ENCODE results near the gene HEATR1. TPM values are rescaled to one million over a fixed set of nuclear protein-coding genes. Genes with fewer than 3 reads are reported as not detected.
"Not testable (repeated sequence)": the region's sequence is repeated elsewhere in the genome, so short reads cannot be mapped to it uniquely, and the experiment has no call there.

The HEATR1 gene
- total and polyA plus RNA-seq, 4 donors = 11.6 to 30.9 (median 19.8) TPM

DNA sequence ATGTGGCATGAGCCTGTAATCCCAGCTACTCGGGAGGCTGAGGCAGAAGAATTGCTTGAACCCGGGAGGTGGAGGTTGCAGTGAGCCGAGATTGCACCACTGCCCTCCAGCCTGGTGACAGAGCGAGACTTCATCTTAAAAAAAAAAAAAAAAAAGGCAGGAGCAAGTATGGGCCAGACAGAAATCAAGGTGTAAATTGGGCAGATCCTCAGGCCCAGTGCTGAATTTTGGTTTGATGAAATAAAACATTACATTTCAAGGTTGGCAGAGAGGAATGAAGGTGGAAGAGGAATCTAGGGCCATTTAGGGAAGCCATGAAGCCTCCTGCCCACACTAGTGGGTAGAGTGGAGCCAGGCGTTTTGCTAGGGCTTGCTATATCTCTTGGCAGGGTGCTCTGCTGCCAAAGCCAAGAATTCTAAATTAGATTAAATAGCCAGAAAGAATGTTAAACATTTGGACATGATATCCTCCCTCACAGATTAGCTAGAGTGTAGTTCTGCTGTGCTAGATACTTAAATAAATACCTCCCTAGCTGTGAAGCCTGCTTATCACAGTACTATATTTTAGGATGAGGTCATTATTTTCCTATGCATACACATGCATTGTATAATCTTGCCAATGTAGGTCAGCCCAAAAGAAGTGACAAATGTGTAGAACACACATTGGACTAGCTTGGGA lies 97.2 kb downstream of the HEATR1 start:
- no peak overlapping the region for H3K27ac ChIP-seq (ENCODE audit: low read depth, low read length)

DNA sequence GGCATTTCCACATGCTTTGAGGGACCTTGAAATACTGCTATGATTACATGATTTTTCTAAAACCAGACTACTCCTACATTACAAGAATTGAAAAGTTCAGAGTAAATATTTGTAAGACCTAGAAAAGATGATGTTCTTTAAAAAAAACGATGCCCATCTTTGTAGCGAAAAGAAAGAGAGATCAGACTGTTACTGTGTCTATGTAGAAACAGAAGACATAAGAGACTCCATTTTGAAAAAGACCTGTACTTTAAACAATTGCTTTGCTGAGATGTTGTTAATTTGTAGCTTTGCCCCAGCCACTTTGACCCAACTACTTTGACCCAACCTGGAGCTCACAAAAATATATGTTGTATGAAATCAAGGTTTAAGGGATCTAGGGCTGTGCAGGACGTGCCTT lies 100.0 kb downstream of the HEATR1 start:
- H3K27ac ChIP-seq (ENCODE audit: low read depth, low read length); H3K4me1 ChIP-seq (ENCODE audit: control insufficient read depth, insufficient read depth, low read length); DNase-seq (ENCODE audit: low read depth in 4 of 6, low spot score in 6 of 6); H3K9me3 ChIP-seq (ENCODE audit: control insufficient read depth, insufficient read depth, low read length); H3K4me3 ChIP-seq (ENCODE audit: low read depth, low read length); H3K27me3 ChIP-seq (ENCODE audit: control insufficient read depth, insufficient read depth, low read length); H3K36me3 ChIP-seq (ENCODE audit: control insufficient read depth, insufficient read depth, low read length): not testable (repeated sequence)
- WGBS (ENCODE audit: insufficient coverage) = no CpG with 5 or more reads among the region's 3 CpGs

More for the DNA sequence above, 97.2 kb downstream of the HEATR1 start:
- H3K4me3 ChIP-seq (ENCODE audit: low read depth, low read length) = no peak overlapping the region
- H3K9me3 ChIP-seq (ENCODE audit: control insufficient read depth, insufficient read depth, low read length) = no peaks in the 10 kb centered on the region
- 94% methylated on average over 4 of the region's 5 CpGs for WGBS (ENCODE audit: insufficient coverage)
- H3K27me3 ChIP-seq (ENCODE audit: control insufficient read depth, insufficient read depth, low read length) = no peaks in the 10 kb centered on the region
- no peaks in the 10 kb centered on the region for H3K36me3 ChIP-seq (ENCODE audit: control insufficient read depth, insufficient read depth, low read length)
- DNase-seq (ENCODE audit: low read depth in 4 of 6, low spot score in 6 of 6) = peak in 2 of 6 donors; percentile 65 to 90
- peaks cover 6% of the 10 kb centered on the region for H3K4me1 ChIP-seq (ENCODE audit: control insufficient read depth, insufficient read depth, low read length)

DNA sequence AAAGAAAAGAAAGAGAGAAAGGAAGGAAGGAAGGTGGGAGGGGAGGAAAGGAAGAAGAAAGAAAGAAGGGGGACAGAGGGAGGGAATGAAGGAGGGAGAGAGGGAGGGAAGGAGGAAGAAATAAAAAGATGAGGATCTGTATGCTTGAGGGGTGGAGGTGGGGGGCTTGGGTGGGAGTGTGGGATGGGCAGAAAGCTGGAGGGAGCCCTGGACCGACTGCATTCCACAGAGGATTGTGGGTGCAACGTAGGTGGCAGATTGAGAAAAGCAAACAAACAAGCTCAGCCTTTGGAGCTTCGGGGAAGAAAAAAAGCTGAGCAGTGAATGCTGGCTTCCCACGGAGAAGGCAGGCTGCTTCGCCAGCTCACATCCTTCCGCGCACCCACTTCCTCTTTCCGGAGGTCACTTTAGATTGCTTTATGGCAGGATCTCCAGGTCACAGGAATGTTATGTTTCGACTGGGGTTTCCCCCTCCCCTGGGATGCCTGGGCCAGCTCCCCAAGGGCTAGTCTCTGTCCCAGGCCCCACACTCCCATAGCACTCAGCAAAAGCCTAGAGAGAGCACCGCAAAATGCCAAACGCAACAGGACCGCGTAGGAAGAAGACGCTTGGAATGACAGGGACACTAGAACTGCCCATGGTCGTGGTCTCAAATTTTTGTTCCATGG lies 101.2 kb downstream of the HEATR1 start:
- peak overlapping the region; percentile 47 for H3K27ac ChIP-seq (ENCODE audit: low read depth, low read length)
- peak overlapping the region; percentile 40 for H3K4me3 ChIP-seq (ENCODE audit: low read depth, low read length)
- H3K36me3 ChIP-seq (ENCODE audit: control insufficient read depth, insufficient read depth, low read length) = no peaks in the 10 kb centered on the region
- no peaks in the 10 kb centered on the region for H3K27me3 ChIP-seq (ENCODE audit: control insufficient read depth, insufficient read depth, low read length)
- WGBS (ENCODE audit: insufficient coverage) = 0% methylated on average over 5 of the region's 15 CpGs
- H3K4me1 ChIP-seq (ENCODE audit: control insufficient read depth, insufficient read depth, low read length) = peaks cover 10% of the 10 kb centered on the region
- no peaks in the 10 kb centered on the region for H3K9me3 ChIP-seq (ENCODE audit: control insufficient read depth, insufficient read depth, low read length)
- DNase-seq (ENCODE audit: low read depth in 4 of 6, low spot score in 6 of 6) = peak in 2 of 6 donors; percentile 78 to 79

DNA sequence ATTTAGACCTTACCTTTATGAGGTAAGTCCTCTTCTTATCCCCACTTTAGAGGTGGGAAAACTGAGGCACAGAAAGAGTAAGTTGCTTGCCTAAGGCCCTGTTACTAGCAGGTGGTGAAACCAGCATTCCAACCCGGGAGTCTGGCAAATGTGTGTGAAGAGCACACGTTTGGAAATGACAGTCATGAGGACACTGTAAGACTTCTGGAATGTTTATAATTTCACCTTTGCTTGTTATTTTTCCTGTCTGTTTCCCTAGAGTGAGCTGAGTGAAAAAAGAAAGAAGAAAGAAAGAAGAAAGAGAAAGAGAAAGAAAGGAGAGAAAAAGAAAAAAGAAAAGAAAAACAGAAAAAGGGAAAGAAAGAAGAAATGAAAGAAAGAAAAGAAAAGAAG lies 101.7 kb downstream of the HEATR1 start:
- Histone ChIP-seq H3K4me1 (ENCODE audit: control insufficient read depth, insufficient read depth, low read length) (peaks cover 10% of the 10 kb centered on the region), H3K36me3 (ENCODE audit: control insufficient read depth, insufficient read depth, low read length) (no peaks in the 10 kb centered on the region), H3K9me3 (ENCODE audit: control insufficient read depth, insufficient read depth, low read length) (no peaks in the 10 kb centered on the region), H3K27ac (ENCODE audit: low read depth, low read length) (no peak overlapping the region), H3K4me3 (ENCODE audit: low read depth, low read length) (no peak overlapping the region), H3K27me3 (ENCODE audit: control insufficient read depth, insufficient read depth, low read length) (no peaks in the 10 kb centered on the region)
- 17% methylated on average over 1 of the region's 2 CpGs for WGBS (ENCODE audit: insufficient coverage)
- no peak for DNase-seq (ENCODE audit: low read depth in 4 of 6, low spot score in 6 of 6)

DNA sequence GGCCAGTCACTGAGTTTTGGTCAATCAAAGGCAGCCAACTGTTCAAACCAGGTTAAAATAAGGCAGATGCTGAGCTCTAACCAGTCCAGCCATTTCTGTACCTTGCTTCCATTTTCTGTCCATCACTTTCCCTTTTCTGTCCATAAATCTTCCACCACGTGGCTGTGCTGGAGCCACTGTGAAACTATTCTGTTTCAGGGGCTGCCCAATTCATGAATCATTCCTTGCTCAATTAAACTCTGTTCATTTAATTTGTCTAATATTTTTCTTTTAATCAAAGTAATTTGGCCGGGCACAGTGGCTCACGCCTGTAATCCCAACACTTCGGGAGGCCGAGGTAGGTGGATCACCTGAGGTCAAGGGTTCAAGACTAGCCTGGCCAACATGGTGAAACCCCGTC lies 103.2 kb downstream of the HEATR1 start:
- WGBS (ENCODE audit: insufficient coverage) = 87% methylated on average over 6 of the region's 6 CpGs
- Histone ChIP-seq H3K9me3 (ENCODE audit: control insufficient read depth, insufficient read depth, low read length) (no peaks in the 10 kb centered on the region), H3K4me1 (ENCODE audit: control insufficient read depth, insufficient read depth, low read length) (peaks cover 10% of the 10 kb centered on the region), H3K27me3 (ENCODE audit: control insufficient read depth, insufficient read depth, low read length) (no peaks in the 10 kb centered on the region), H3K36me3 (ENCODE audit: control insufficient read depth, insufficient read depth, low read length) (no peaks in the 10 kb centered on the region), H3K4me3 (ENCODE audit: low read depth, low read length) (no peak overlapping the region), H3K27ac (ENCODE audit: low read depth, low read length) (no peak overlapping the region)
- no peak for DNase-seq (ENCODE audit: low read depth in 4 of 6, low spot score in 6 of 6)

Other genes with a start within 250 kb of the HEATR1 start
- gene EDARADD, start 210.2 kb downstream of the HEATR1 start, total RNA-seq = 1 to 10 TPM in 1 of 2 donors, under 1 TPM in 1; 0.89 to 1.4 TPM
- 1 to 10 TPM; 1.4 to 2.1 TPM for gene EDARADD, start 210.2 kb downstream of the HEATR1 start, polyA plus RNA-seq (ENCODE audit: insufficient read length in 2 of 2)
- gene LGALS8, start 80.5 kb downstream of the HEATR1 start, total RNA-seq = 10 to 100 TPM; 60.3 to 99.0 TPM
- 10 to 100 TPM; 54.6 to 60.8 TPM for gene LGALS8, start 80.5 kb downstream of the HEATR1 start, polyA plus RNA-seq (ENCODE audit: insufficient read length in 2 of 2)
- 1 to 10 TPM; 5.1 to 6.1 TPM for gene ACTN2, start 82.0 kb upstream of the HEATR1 start, total RNA-seq
- gene ACTN2, start 82.0 kb upstream of the HEATR1 start, polyA plus RNA-seq (ENCODE audit: insufficient read length in 2 of 2) = 10 to 100 TPM; 18.0 to 26.4 TPM
- 10 to 100 TPM; 33.9 to 41.7 TPM for gene MTR, start 190.8 kb upstream of the HEATR1 start, total RNA-seq
- gene MTR, start 190.8 kb upstream of the HEATR1 start, polyA plus RNA-seq (ENCODE audit: insufficient read length in 2 of 2) = 10 to 100 TPM; 17.2 to 18.9 TPM